Stimulated activated CD4-positive, alpha-beta T cell treated with anti-CD3 and anti-CD28 coated beads, Interleukin-1b, Interleukin-23, amount 100 ng/mL, for 4 hours (primary cell): ENCODE results near the gene SMCHD1.
"Not testable (repeated sequence)": the region's sequence is repeated elsewhere in the genome, so short reads cannot be mapped to it uniquely, and the experiment has no call there.

Experiments
- DNase-seq, 2 donors: peaks; one replicate each; pipeline ENCODE4 v3.0.0-alpha.2; 2020; ENCODE audit warnings: low read depth in 2 of 2

SMCHD1 gene

GRCh38 chr18:2716394-2717326 is 61.1 kb downstream of the SMCHD1 start:
- DNase-seq, result no peak

- DNase-seq, result no peak
Measured at GRCh38 chr18:2717407-2717806, 61.9 kb downstream of the SMCHD1 start.

- no peak for DNase-seq
Measured at GRCh38 chr18:2719040-2719439, 63.5 kb downstream of the SMCHD1 start.

DNA sequence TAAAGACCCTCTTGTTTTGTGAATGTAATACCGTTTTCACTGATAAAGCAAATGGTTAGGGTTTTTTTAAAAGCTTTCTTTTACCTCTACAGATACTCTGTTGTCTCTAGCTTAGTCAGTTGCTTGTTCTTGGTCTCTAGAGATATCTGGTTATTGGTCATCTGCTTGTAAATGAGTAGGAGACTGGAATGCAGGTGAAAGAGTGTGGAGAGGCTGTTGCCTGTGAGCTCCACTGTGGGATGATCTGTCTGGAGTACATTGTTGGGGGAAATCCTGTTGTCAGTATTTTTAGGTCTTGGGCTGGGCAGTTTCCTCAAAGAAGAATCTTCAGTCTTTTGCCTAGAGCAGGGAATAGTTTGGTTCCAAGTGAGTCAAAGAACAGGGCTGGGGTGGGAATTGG is 67.7 kb downstream of the SMCHD1 start:
- DNase-seq, result no peak

- no peak for DNase-seq
Measured at GRCh38 chr18:2729757-2730156, 74.2 kb downstream of the SMCHD1 start.

DNA sequence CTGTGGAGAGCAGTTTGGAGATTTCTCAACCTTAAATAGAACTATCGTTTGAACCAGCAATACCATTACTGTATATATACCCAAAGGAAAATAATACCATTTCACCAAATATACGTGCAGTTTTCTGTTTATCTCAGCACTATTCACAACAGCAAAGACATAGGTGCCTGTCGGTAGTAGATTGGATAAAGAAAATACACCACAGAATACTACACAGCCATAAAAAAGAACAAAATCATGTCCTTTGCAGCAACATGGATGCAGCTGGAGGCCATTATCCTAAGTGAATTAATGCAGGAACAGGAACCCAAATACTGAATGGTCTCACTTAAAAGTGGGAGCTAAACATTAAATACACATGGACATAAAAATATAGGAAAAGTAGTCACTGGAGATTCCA is 81.3 kb downstream of the SMCHD1 start:
- no peak for DNase-seq

- DNase-seq, result not testable (repeated sequence)
Measured at GRCh38 chr18:2740082-2740481, 84.6 kb downstream of the SMCHD1 start.

- DNase-seq, result no peak
Measured at GRCh38 chr18:2746274-2746673, 90.7 kb downstream of the SMCHD1 start.

DNA sequence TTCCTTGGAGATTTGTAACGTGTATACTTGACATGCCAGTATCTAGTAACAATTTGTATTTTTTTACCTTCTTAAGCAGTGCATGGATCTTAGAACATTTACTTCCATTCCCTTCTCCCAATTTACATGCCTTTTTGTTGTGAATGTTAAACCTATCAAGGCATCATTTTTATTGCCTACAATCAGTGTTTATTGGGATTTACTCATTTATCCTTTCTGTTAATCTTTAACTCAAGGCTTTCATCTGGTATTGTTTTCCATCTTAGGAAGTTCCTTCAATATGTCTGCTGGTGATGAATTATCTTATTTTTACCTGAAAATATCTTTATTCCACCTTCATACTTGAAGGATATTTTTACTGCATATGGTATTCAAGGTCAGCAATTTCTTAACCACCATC is 102.8 kb downstream of the SMCHD1 start:
- DNase-seq, result no peak

DNA sequence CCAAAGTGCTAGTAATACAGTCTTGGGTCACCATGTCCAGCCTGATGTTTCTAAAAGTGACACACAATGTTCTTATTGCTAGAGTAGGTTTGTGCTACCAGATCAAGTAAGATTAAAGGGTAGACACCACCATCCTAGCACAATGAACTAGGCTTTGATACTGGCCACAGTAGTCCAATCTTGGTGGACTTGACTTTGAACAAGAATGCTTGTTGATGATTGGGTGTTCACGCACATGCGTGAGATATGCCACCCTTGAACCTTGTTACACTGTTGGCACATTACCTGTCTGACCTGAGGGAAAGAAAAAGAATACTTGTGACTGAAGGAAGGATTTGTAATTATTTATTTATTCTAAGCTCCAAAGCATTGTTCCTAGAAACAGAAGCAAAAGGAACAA is 119.1 kb downstream of the SMCHD1 start:
- DNase-seq, result no peak

GRCh38 chr18:2776601-2777000 is 121.1 kb downstream of the SMCHD1 start:
- no peak for DNase-seq

GRCh38 chr18:2777241-2777640 is 121.7 kb downstream of the SMCHD1 start:
- no peak for DNase-seq

GRCh38 chr18:2780750-2781149 is 125.2 kb downstream of the SMCHD1 start:
- no peak for DNase-seq

DNA sequence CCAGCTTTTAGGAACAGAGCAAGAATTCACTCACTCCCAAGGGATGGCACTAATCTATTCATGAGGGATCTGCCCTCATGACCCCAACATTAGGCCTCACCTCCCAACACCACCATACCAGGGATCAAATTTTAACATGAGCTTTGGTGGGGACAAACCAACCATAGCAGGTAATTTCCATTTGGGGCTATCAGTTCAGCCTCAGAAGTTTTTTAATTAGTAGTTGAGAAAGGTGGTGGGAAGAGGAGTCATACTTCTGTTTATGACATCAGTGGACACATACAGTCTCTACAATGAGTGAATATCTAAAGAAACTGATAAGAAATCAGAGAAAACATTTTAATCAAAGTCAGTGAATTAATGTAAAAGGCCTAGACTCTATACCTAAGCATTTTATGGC is 131.7 kb downstream of the SMCHD1 start:
- DNase-seq, result no peak

DNA sequence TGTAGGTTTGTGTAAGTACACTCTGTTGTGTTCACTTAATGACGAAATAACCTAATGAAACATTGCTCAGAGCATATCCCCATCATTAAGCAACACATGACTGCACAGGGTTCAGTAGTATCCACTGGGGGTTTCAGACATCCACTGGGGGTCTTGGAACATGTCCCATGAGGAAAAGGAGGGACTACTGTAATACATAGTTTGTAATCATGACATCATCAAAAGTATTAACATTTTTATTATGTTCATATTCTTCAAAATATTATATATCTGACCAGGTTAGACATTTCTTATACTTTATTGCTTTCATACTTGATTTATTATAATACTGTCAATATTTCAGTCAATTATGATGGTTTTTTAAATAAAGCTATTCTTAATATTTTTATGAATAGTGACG is 136.9 kb downstream of the SMCHD1 start:
- no peak for DNase-seq

DNA sequence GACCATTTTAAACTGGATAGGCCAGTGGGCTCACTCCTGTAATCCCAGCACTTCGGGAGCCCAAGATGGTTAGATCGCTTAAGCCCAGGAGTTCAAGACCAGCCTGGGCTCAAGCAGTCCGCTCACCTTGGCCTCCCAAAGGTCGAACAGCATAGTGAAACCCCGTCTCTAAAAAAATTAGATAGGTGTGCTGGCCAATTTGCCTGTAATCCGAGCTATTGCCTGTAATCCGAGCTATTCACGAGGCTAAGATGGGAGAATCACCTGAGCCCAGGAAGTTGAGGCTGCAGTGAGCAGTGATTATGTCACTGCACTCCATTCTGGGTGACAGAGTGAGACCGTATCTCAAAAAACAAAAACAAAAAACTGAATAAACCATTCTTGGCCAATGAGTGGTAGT is 138.6 kb downstream of the SMCHD1 start:
- DNase-seq, result no peak

- no peak for DNase-seq
Measured at GRCh38 chr18:2797951-2798350, 142.4 kb downstream of the SMCHD1 start.

DNA sequence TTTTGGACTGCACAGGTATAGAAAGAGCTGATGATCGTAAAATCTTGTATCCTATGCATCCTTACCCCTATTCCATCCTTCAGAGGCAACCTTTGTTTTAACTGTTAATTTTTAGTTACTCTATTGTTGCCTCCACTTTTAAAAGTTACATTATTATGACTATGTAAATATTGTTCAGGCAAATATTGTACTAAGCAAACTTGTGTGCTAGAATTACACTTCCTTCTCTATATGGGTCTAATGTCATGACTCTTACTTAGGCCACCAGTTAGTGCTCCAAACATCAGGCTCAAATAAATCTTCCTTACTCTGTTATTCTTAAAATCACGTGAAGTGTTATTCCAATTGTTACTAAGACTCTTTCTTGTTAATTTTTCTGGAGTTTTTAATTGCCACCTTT is 143.8 kb downstream of the SMCHD1 start:
- DNase-seq, result no peak

DNA sequence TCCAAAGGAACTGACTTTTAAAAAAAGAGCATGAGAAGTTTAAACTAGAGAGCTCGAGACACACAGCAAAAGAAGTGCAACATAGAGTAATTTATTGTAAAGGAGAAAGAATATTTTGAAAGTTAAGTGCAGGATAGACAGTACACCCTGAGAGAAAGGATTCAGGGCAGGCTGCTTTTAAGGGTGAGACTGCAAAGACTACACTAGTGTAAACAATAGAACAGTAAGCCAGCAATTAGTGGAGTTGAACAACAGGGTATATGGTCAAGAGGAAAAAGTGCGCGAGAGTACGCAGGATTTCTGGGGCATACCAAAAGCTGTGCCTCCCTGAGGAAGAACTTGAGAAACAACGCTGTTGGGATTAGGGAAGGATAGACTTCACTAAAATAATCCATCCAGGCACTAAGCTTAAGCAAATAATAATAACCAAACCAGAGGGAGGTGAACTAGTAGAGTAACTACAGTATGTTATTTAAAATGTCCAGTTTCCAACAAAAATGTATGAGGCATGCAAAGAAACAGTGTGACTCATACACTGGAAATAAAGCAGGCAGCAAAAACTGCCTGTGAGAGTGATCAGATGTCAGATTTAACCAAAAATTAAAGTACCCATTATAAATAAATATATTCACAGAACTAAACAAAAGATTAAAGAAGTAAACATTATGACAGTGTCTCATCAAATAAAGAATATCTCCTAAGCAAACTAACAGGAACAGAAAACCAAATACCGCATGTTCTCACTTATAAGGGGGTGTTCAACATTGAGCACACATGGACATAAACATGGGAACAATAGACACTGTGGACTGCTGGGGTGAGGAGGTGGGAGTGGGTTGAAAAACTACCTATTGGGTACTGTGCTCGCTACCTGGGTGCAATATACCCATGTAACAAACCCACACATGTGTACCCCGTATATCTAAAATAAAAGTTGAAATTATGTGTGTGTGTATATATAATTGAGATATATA is 150.7 kb downstream of the SMCHD1 start:
- DNase-seq, result no peak

GRCh38 chr18:2808640-2809039 is 153.1 kb downstream of the SMCHD1 start:
- not testable (repeated sequence) for DNase-seq

DNA sequence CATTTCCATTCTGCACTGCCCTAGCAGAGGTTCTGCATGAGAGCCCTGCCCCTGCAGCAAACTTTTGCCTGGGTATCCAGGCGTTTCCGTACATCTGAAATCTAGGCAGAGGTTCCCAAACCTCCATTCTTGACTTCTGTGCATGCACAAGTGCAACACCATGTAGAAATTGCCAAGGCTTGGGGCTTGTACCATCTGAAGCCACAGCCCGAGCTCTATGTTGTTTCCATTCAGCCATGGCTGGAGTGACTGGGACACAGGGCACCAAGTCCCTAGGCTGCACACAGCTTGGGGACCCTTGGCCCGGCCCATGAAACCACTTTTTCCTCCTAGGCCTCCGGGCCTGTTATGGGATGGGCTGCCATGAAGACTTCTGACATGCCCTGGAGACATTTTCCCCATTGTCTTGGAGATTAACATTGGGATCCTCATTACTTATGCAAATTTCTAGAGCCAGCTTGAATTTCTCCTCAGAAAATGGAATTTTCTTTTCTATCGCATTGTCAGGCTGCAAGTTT is 154.2 kb downstream of the SMCHD1 start:
- not testable (repeated sequence) for DNase-seq

DNA sequence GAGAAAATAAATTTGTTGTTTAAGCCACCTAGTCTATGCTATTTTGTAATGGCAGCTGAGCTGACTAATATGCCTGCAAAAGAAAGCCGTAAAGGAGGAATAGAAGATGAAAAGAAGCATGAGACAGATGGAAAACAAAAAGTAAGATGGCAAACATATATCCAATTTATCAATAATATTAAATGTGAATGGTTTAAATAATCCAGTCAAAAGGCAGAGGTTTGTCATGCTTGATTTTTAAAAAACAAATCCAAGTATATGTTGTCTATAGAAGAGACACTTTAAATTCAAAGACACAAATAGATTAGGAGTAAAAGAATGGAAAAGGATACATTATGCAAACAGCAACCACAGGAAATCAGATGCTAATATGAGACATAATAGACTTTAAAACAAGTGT is 155.9 kb downstream of the SMCHD1 start:
- DNase-seq, result no peak
